GM23248 (cell line): ENCODE data around the gene TLE4.

Experiments used
- EZH2 ChIP-seq: fragments of 200-600 bp; sonication (generic); IDR thresholded peaks from 2 replicates; pipeline ENCODE4 v1.6.1; 2018; ENCODE audit warnings: antibody characterized with exemption, mild to moderate bottlenecking; ENCODE audit not compliant: insufficient read depth, poor library complexity, severe bottlenecking
- EZH2phosphoT487 ChIP-seq: fragments of 200-600 bp; sonication (generic); IDR thresholded peaks from 2 replicates; pipeline ENCODE4 v1.6.1; 2018; ENCODE audit warnings: antibody characterized with exemption, moderate library complexity, mild to moderate bottlenecking, low read depth; ENCODE audit not compliant: insufficient read depth

- TF ChIP-seq EZH2 (no peak), EZH2phosphoT487 (no peak)
These were observed 65.6 kb downstream of the TLE4 start for GRCh38 chr9:79637177-79637925.
